T-helper 2 cell (primary cell): ENCODE results near the gene SLC39A2.

Experiments
- DNase-seq, 5 experiments: peaks; one replicate each; pipeline versions ENCODE4 v3.0.0 to v3.0.0-alpha.2; 2012 to 2022

Gene SLC39A2

GRCh38 chr14:21049271-21049673 lies 50.2 kb downstream of the SLC39A2 start:
- DNase-seq: no peak

- no peak for DNase-seq
These were observed 51.5 kb downstream of the SLC39A2 start for GRCh38 chr14:21050597-21050996.
